ENCODE data around the gene F8.

GRCh38 chrX:154890990-154891639, 131.4 kb downstream of the F8 start:
- TF ChIP-seq CTCF (conservative IDR thresholded peaks at IDR 0.05) = no peak
- TF ChIP-seq EZH2 (IDR thresholded peaks at IDR 0.05; ENCODE audit: low read depth) = no peak
